BLaER1 treated with 17β-estradiol and CSF1 and Interleukin-3, amounts not matched to agents 10 nM and 100 nM (cell line): ENCODE data around the gene CEP112.
A peak's percentile ranks its signal among the peaks of the same experiment; 100 is the strongest.

Source experiments
- H3K27ac ChIP-seq, 11 experiments: shearing (Covaris generic); formaldehyde crosslinking; 2 replicates each; pipeline ENCODE4 v1.8.1; 2022
- H3K27me3 ChIP-seq, 11 experiments: shearing (Covaris generic); formaldehyde crosslinking; 2 replicates each; pipeline ENCODE4 v1.8.1; 2022
- H3K36me3 ChIP-seq, 11 experiments: shearing (Covaris generic); formaldehyde crosslinking; 2 replicates each; pipeline ENCODE4 v1.8.1; 2022
- H3K4me1 ChIP-seq, 10 experiments: shearing (Covaris generic); formaldehyde crosslinking; 2 replicates each; pipeline ENCODE4 v1.8.1; 2022
- H3K4me2 ChIP-seq, 11 experiments: shearing (Covaris generic); formaldehyde crosslinking; 2 replicates each; pipeline ENCODE4 v1.8.1; 2022
- H3K4me3 ChIP-seq, 10 experiments: shearing (Covaris generic); formaldehyde crosslinking; 2 replicates each; pipeline ENCODE4 v1.8.1; 2022
- H3K9ac ChIP-seq, 11 experiments: shearing (Covaris generic); formaldehyde crosslinking; 2 replicates each; pipeline ENCODE4 v1.8.1; 2022
- H3K9me3 ChIP-seq, 11 experiments: shearing (Covaris generic); formaldehyde crosslinking; replicated peaks in 1 of 11; 2 replicates each; pipeline ENCODE4 v1.8.1; 2022
- H4K20me1 ChIP-seq, 11 experiments: shearing (Covaris generic); formaldehyde crosslinking; 2 replicates each; pipeline ENCODE4 v1.8.1; 2022
- Cebpa-rat ChIP-seq, 11 experiments: shearing (Covaris generic); IDR thresholded peaks; 2 replicates each; pipeline ENCODE4 v1.8.1; 2022

CEP112 gene

GRCh38 chr17:65601145-65601544 lies 590.8 kb downstream of the CEP112 start:
- Histone ChIP-seq H3K9ac (no peak overlapping the region), H3K36me3 (no peaks in the 10 kb centered on the region), H3K27ac (no peak overlapping the region), H3K4me2 (no peak overlapping the region), H3K9me3 (no peaks in the 10 kb centered on the region; a peak in 1 of 22 replicates), H3K27me3 (no peaks in the 10 kb centered on the region), H3K4me3 (no peak overlapping the region), H3K4me1 (peaks cover 10 to 21% (median 15%) of the 10 kb centered on the region in 10 experiments), H4K20me1 (no peaks in the 10 kb centered on the region)
- no peak for TF ChIP-seq Cebpa-rat (IDR thresholded peaks at IDR 0.05)

DNA sequence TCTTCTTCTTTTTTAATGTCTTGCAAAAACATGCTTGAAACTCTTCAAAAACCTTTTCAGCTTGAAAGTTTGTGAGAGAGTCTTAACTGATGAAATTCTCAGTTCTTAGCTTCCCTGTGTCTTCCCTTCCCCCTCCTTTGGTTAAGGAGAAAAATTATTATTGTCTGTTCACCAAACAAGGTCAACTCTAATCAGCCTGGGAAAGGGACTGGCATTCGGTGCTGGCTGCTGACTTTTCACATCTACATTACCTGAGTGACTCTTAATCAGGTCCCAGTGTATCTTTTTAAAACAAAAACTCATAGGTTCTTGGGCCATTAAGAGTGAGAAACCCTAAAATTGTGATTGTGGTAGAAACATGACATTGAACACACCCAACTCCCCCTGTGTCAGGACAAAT lies 591.4 kb downstream of the CEP112 start:
- Histone ChIP-seq H3K9ac (no peak overlapping the region), H4K20me1 (no peaks in the 10 kb centered on the region), H3K27ac (no peak overlapping the region), H3K27me3 (no peaks in the 10 kb centered on the region), H3K4me1 (peaks cover 10 to 21% (median 15%) of the 10 kb centered on the region in 10 experiments), H3K36me3 (no peaks in the 10 kb centered on the region), H3K9me3 (no peaks in the 10 kb centered on the region; a peak in 1 of 22 replicates), H3K4me2 (no peak overlapping the region), H3K4me3 (no peak overlapping the region)
- TF ChIP-seq Cebpa-rat (IDR thresholded peaks at IDR 0.05): no peak

GRCh38 chr17:65599650-65600049 lies 592.3 kb downstream of the CEP112 start:
- Histone ChIP-seq H3K9me3 (no peaks in the 10 kb centered on the region; a peak in 1 of 22 replicates), H3K4me1 (peaks cover 10 to 21% (median 15%) of the 10 kb centered on the region in 10 experiments), H3K27ac (no peak overlapping the region), H3K4me2 (no peak overlapping the region), H3K9ac (no peak overlapping the region), H3K36me3 (no peaks in the 10 kb centered on the region), H3K4me3 (no peak overlapping the region), H4K20me1 (no peaks in the 10 kb centered on the region), H3K27me3 (no peaks in the 10 kb centered on the region)
- no peak for TF ChIP-seq Cebpa-rat (IDR thresholded peaks at IDR 0.05)

GRCh38 chr17:65598746-65599145 lies 593.2 kb downstream of the CEP112 start:
- H3K9ac ChIP-seq: no peak overlapping the region
- H3K4me2 ChIP-seq: no peak overlapping the region
- no peak overlapping the region for H3K4me3 ChIP-seq

GRCh38 chr17:65595071-65595656 lies 596.8 kb downstream of the CEP112 start:
- no peak overlapping the region for H3K4me2 ChIP-seq
- H4K20me1 ChIP-seq: no peaks in the 10 kb centered on the region
- no peak overlapping the region for H3K9ac ChIP-seq
- no peaks in the 10 kb centered on the region; a peak in 1 of 22 replicates for H3K9me3 ChIP-seq
- no peak overlapping the region for H3K4me3 ChIP-seq
- peaks cover 8 to 23% (median 18%) of the 10 kb centered on the region in 10 experiments; a peak in 19 of 20 replicates for H3K4me1 ChIP-seq
- H3K27ac ChIP-seq: no peak overlapping the region
- no peaks in the 10 kb centered on the region for H3K36me3 ChIP-seq
- no peaks in the 10 kb centered on the region for H3K27me3 ChIP-seq
- no peak for TF ChIP-seq Cebpa-rat (IDR thresholded peaks at IDR 0.05)

More at GRCh38 chr17:65598746-65599145, 593.2 kb downstream of the CEP112 start:
- no peak for TF ChIP-seq Cebpa-rat (IDR thresholded peaks at IDR 0.05)
- H3K27ac ChIP-seq: no peak overlapping the region
- no peaks in the 10 kb centered on the region; a peak in 1 of 22 replicates for H3K9me3 ChIP-seq
- peaks cover 9 to 23% (median 15%) of the 10 kb centered on the region in 10 experiments for H3K4me1 ChIP-seq
- no peaks in the 10 kb centered on the region for H3K27me3 ChIP-seq
- H3K36me3 ChIP-seq: no peaks in the 10 kb centered on the region
- no peaks in the 10 kb centered on the region for H4K20me1 ChIP-seq

GRCh38 chr17:65593855-65594845 lies 597.8 kb downstream of the CEP112 start:
- peaks cover 8 to 23% (median 18%) of the 10 kb centered on the region in 10 experiments; a peak in 19 of 20 replicates for H3K4me1 ChIP-seq
- TF ChIP-seq Cebpa-rat (IDR thresholded peaks at IDR 0.05): no peak
- H3K4me2 ChIP-seq: peak overlapping the region; percentile 45 to 85 (median 64)
- H3K27ac ChIP-seq: peak overlapping the region in 1 of 11 experiments; percentile 20; a peak in 1 of 22 replicates
- H3K9ac ChIP-seq: peak overlapping the region in 2 of 11 experiments; percentile 0 to 62; a peak in 5 of 22 replicates
- H3K27me3 ChIP-seq: no peaks in the 10 kb centered on the region
- H3K9me3 ChIP-seq: no peaks in the 10 kb centered on the region; a peak in 1 of 22 replicates
- no peaks in the 10 kb centered on the region for H4K20me1 ChIP-seq
- H3K4me3 ChIP-seq: peak overlapping the region in 4 of 10 experiments; percentile 16 to 35 (median 28); a peak in 3 of 20 replicates
- no peaks in the 10 kb centered on the region for H3K36me3 ChIP-seq

DNA sequence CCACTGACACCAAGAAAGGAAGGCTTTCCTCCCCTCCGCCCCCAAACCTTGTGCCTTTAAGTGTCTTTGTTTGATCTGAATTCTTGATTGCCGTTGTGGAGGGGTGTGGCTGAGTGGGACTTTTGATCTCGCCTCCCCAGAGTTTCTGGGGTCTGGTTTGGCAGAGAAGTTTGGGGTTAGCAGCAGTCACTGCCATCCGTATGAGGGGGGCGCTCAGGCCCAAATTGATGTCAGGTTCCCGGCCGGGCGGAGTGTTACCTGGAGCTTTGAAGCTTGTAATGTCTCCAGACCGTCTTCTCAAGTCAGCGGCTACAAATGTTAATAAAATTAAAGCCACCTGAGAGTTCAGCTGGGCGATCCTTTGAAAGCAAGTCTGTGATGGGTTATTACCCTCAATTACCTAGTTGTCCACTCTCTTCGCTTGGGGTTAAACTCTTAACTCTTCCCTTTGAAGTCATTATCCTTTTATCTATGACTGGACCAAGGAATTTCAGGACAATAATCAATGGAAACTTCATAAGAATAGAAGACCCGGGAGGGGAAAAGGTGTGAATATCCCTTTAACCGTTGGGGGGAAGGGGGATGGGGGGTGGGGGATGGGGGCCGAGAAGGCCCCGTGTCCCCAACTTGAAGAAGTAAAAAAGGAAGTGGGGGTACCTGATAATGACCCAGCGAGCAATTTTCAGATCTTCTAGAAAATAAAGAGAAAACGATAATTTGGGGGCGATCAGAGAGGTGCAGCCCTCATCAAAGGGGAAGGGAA lies 598.7 kb downstream of the CEP112 start:
- no peak for TF ChIP-seq Cebpa-rat (IDR thresholded peaks at IDR 0.05)
- Histone ChIP-seq H3K4me1 (peaks cover 8 to 23% (median 18%) of the 10 kb centered on the region in 10 experiments; a peak in 19 of 20 replicates), H3K9ac (peak overlapping the region in 2 of 11 experiments; percentile 0 to 62; a peak in 3 of 22 replicates), H3K4me3 (peak overlapping the region in 3 of 10 experiments; percentile 24 to 35 (median 33); a peak in 3 of 20 replicates), H3K9me3 (no peaks in the 10 kb centered on the region; a peak in 1 of 22 replicates), H3K27me3 (no peaks in the 10 kb centered on the region), H4K20me1 (no peaks in the 10 kb centered on the region), H3K36me3 (no peaks in the 10 kb centered on the region), H3K4me2 (peak overlapping the region; percentile 45 to 85 (median 64)), H3K27ac (no peak overlapping the region; a peak in 1 of 22 replicates)

DNA sequence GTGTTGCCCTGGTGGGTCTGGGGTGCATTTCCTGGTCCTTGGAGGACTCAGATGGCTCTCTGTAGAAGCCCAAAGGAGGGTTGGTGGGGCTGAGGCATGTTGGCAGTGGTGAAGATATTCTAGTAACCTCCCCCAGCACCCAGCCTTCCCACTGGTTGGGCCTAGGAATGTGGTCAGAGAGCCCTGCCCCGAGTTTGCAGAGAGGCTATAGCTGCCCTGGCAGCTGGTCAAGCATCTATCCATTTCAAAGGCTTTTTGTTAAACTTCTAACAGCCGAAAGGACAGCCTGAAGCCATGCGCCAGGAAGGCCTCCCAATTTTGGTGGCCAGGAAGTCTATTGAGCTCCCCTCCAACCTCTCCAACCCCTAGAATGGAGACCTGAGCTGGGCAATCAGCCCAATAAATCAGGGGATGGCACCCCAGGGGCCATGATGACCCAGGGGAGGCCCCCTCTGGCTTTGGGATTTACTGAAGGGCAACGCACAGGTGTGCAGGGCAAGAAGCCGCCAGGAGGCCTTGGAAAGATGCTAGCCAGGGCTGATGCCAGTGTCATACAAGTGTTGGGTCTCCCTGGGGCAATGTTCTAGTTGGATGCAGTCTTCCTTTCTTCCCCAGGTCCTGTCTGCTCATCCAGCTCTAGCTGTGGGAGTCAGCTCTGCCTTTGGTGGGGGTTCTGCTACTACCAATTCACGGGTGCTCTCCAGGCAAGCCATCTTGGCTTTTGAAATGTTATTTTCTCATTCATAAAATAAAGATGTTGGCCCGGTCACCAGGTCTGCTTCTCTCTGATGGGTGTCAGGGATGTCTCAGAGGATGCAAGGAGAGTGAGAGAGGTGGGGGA lies 599.6 kb downstream of the CEP112 start:
- no peak for TF ChIP-seq Cebpa-rat (IDR thresholded peaks at IDR 0.05)
- Histone ChIP-seq H3K4me3 (no peak overlapping the region), H3K4me1 (peaks cover 8 to 26% (median 20%) of the 10 kb centered on the region in 10 experiments; a peak in 19 of 20 replicates), H3K4me2 (peak overlapping the region in 8 of 11 experiments; percentile 4 to 59 (median 41); a peak in 13 of 22 replicates), H3K9me3 (no peaks in the 10 kb centered on the region), H3K27me3 (no peaks in the 10 kb centered on the region), H3K27ac (no peak overlapping the region), H4K20me1 (no peaks in the 10 kb centered on the region), H3K9ac (no peak overlapping the region), H3K36me3 (no peaks in the 10 kb centered on the region)
